ENCODE measurements around the gene MLLT3. TPM values are rescaled to one million over a fixed set of nuclear protein-coding genes. Genes with fewer than 3 reads are reported as not detected.

MLLT3 gene
- total RNA-seq, 2 donors from 2014 or later, result 13.1 to 22.0 TPM

- Histone ChIP-seq H3K27ac (no peak overlapping the region), H3K4me1 (replicated peaks) (peaks cover 4% of the 10 kb centered on the region), H3K36me3 (no peaks in the 10 kb centered on the region), H3K4me3 (no peak overlapping the region), H3K27me3 (replicated peaks; ENCODE audit: insufficient read depth) (no peaks in the 10 kb centered on the region), H3K9me3 (no peaks in the 10 kb centered on the region)
- no peak for DNase-seq (ENCODE audit: low spot score)
- intact Hi-C loops (cut with DNase I), result loop anchor here (10.0 kb wide), 2 partner anchors 429 to 761 kb away; no protein-coding TSS in a partner anchor
- TF ChIP-seq POLR2A (IDR thresholded peaks at IDR 0.05) (no peak), POLR2AphosphoS5 (IDR thresholded peaks at IDR 0.05) (no peak), CTCF (IDR thresholded peaks at IDR 0.05) (no peak)
- 89% methylated on average over 1 of the region's 1 CpG for WGBS
These were observed 268.8 kb downstream of the MLLT3 start for GRCh38 chr9:20353524-20353923.

- H3K4me3 ChIP-seq, result no peak overlapping the region
- no peak overlapping the region for H3K27ac ChIP-seq
- H3K27me3 ChIP-seq (replicated peaks; ENCODE audit: insufficient read depth), result no peaks in the 10 kb centered on the region
- TF ChIP-seq POLR2A (IDR thresholded peaks at IDR 0.05), result no peak
- TF ChIP-seq POLR2AphosphoS5 (IDR thresholded peaks at IDR 0.05), result no peak
- no peaks in the 10 kb centered on the region for H3K9me3 ChIP-seq
- no peaks in the 10 kb centered on the region for H3K36me3 ChIP-seq
- no peak for DNase-seq (ENCODE audit: low spot score)
- WGBS, result 78% methylated on average over 2 of the region's 2 CpGs
- no peaks in the 10 kb centered on the region for H3K4me1 ChIP-seq (replicated peaks)
- intact Hi-C loops (cut with DNase I), result loop anchor here (10.0 kb wide), 2 partner anchors 428 to 762 kb away; no protein-coding TSS in a partner anchor
These were observed 269.7 kb downstream of the MLLT3 start for GRCh38 chr9:20352591-20352990.

- Histone ChIP-seq H3K27me3 (replicated peaks; ENCODE audit: insufficient read depth) (no peaks in the 10 kb centered on the region), H3K9me3 (no peaks in the 10 kb centered on the region), H3K4me1 (replicated peaks) (no peaks in the 10 kb centered on the region), H3K36me3 (no peaks in the 10 kb centered on the region), H3K4me3 (no peak overlapping the region), H3K27ac (no peak overlapping the region)
- 54% methylated on average over 5 of the region's 5 CpGs for WGBS
- TF ChIP-seq POLR2A (IDR thresholded peaks at IDR 0.05) (no peak), POLR2AphosphoS5 (IDR thresholded peaks at IDR 0.05) (no peak), CTCF (IDR thresholded peaks at IDR 0.05) (no peak)
- intact Hi-C loops (cut with DNase I), result loop anchor here (10.0 kb wide), 2 partner anchors 427 to 763 kb away; no protein-coding TSS in a partner anchor
- no peak for DNase-seq (ENCODE audit: low spot score)
These were observed 270.6 kb downstream of the MLLT3 start for GRCh38 chr9:20351715-20352114.

- WGBS, result 79% methylated on average over 6 of the region's 6 CpGs
- intact Hi-C loops (cut with DNase I), result no loop called here
These were observed 272.7 kb downstream of the MLLT3 start for GRCh38 chr9:20349568-20349967.

GRCh38 chr9:20343325-20343724 lies 279.0 kb downstream of the MLLT3 start:
- H3K27me3 ChIP-seq (replicated peaks; ENCODE audit: insufficient read depth), result no peaks in the 10 kb centered on the region
- WGBS, result 94% methylated on average over 2 of the region's 2 CpGs
- no peak for TF ChIP-seq POLR2A (IDR thresholded peaks at IDR 0.05)
- TF ChIP-seq POLR2AphosphoS5 (IDR thresholded peaks at IDR 0.05), result no peak
- intact Hi-C loops (cut with DNase I), result no loop called here
- no peak overlapping the region for H3K27ac ChIP-seq
- no peak overlapping the region for H3K4me3 ChIP-seq
- no peaks in the 10 kb centered on the region for H3K4me1 ChIP-seq (replicated peaks)
- no peak for DNase-seq (ENCODE audit: low spot score)
- H3K36me3 ChIP-seq, result no peaks in the 10 kb centered on the region
- H3K9me3 ChIP-seq, result no peaks in the 10 kb centered on the region

More at GRCh38 chr9:20349568-20349967, 272.7 kb downstream of the MLLT3 start:
- Histone ChIP-seq H3K27me3 (replicated peaks; ENCODE audit: insufficient read depth) (no peaks in the 10 kb centered on the region), H3K4me1 (replicated peaks) (no peaks in the 10 kb centered on the region), H3K36me3 (no peaks in the 10 kb centered on the region), H3K27ac (no peak overlapping the region), H3K4me3 (no peak overlapping the region), H3K9me3 (no peaks in the 10 kb centered on the region)
- no peak for TF ChIP-seq CTCF (IDR thresholded peaks at IDR 0.05)
- TF ChIP-seq POLR2A (IDR thresholded peaks at IDR 0.05), result no peak
- no peak for TF ChIP-seq POLR2AphosphoS5 (IDR thresholded peaks at IDR 0.05)
- DNase-seq (ENCODE audit: low spot score), result no peak

GRCh38 chr9:20340511-20340861 lies 281.8 kb downstream of the MLLT3 start:
- Histone ChIP-seq H3K27me3 (replicated peaks; ENCODE audit: insufficient read depth) (no peaks in the 10 kb centered on the region), H3K36me3 (no peaks in the 10 kb centered on the region), H3K27ac (no peak overlapping the region), H3K9me3 (no peaks in the 10 kb centered on the region), H3K4me1 (replicated peaks) (no peaks in the 10 kb centered on the region), H3K4me3 (no peak overlapping the region)
- no peak for DNase-seq (ENCODE audit: low spot score)
- WGBS, result 52% methylated on average over 4 of the region's 4 CpGs
- TF ChIP-seq CTCF (IDR thresholded peaks at IDR 0.05), result no peak
- no peak for TF ChIP-seq POLR2AphosphoS5 (IDR thresholded peaks at IDR 0.05)
- TF ChIP-seq POLR2A (IDR thresholded peaks at IDR 0.05), result no peak
- intact Hi-C loops (cut with DNase I), result no loop called here

Data from prostate gland (tissue), 2 donors.